NCI-H1105 treated with DMSO at 0.1 percent for 48 hours (cell line): ENCODE data around the gene NDFIP2.

Experiments
- DNase-seq: peaks from one replicate; lab custom pipeline; 2025; lab: John Stamatoyannopoulos, UW

The NDFIP2 gene

GRCh38 chr13:79497064-79497463 lies 16.1 kb downstream of the NDFIP2 start:
- no peak for DNase-seq

- no peak for DNase-seq
These were observed 16.9 kb downstream of the NDFIP2 start for GRCh38 chr13:79497852-79498251.

DNA sequence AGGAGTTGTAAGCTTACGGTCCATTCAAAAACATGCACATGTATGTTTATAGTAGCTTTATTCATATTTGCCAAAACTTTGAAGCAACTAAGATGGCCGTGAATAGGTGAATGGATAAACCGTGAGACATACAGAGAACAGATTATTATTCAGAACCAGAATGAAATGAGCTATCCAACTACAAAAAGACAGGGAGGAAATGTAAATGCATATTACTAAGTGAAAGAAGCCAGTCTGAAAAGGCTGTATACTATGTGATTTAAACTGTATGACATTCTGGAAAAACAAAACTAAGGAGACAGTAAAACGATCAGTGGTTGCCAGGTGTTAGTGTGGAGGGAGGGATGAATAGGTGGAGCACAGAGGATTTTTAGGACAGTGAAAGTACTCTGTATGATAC lies 19.9 kb downstream of the NDFIP2 start:
- DNase-seq: no peak

DNA sequence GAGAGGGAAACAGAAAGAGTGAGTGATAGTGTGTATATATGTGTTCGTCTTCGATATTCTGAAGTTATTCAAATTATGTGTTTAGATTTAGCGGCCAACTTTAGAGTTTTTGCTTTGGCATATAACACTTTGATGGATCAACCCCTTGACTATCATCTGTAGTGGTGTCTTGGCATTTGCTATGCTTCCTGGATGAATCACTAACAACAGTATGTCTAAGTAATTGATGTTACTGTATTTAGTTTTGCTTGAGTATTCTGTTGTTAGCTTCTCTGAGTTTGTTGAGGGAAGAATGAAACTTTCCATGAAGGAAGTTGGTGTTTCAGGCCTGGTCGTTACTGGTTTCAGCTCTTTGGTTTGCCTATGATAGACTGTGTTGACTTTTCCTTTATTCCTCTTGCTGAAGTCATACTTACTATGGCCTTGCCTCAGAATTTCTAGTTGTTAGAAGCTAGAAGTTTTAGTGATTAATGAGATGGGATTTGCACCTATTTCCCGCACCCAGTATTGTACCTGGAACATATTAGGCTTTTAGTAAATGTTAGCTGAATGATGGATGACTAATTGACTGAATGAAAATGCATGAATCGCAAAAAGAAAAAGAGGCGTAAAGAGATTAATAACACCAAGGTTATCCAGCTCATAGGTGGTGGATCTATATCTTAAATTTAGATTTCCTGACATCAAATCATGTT lies 20.7 kb downstream of the NDFIP2 start:
- no peak for DNase-seq

- DNase-seq: no peak
These were observed 22.0 kb downstream of the NDFIP2 start for GRCh38 chr13:79502859-79503468.

- no peak for DNase-seq
These were observed 22.6 kb downstream of the NDFIP2 start for GRCh38 chr13:79503473-79504017.

- no peak for DNase-seq
These were observed 27.4 kb downstream of the NDFIP2 start for GRCh38 chr13:79508224-79508961.

GRCh38 chr13:79511611-79512010 lies 30.7 kb downstream of the NDFIP2 start:
- no peak for DNase-seq

DNA sequence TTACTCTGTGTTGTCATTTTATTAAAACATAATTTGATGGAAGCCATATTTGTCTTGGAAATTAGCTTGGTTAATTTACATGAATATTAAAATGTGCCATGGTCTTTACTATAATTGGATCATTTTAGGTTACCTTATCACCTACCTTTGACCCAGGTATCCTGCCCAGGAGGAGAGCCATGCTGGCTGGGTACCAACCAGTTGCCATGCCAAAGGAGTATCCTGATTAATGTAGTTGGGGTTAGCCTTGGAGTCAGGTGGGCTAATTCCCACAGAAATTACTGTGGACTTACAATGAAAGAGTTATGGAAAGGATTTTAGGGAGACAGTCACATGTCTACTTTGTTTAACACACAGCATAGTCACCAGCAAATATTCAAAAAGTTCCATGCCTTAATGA lies 32.0 kb downstream of the NDFIP2 start:
- no peak for DNase-seq

- no peak for DNase-seq
These were observed 35.6 kb downstream of the NDFIP2 start for GRCh38 chr13:79516595-79516994.

DNA sequence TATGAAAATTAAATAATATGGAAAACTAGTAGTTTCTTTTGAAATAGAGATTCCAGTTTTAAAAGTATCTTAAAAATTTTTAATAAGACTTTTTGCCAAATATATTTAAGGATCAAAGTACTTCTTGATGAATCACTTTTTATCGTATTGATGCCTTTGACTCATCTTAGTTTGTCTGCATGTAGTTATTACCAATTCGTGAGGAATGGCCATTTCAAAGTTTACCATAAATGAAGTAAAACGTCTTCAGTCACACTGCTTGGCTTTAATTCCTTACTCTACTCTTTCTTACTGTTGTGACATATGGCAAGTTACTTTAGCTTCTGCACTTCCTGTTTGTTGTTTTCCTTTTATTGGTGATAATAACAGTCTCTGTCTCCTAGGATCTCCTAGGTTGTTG lies 38.3 kb downstream of the NDFIP2 start:
- no peak for DNase-seq

GRCh38 chr13:79522583-79522982 lies 41.6 kb downstream of the NDFIP2 start:
- DNase-seq: no peak

- no peak for DNase-seq
These were observed 44.3 kb downstream of the NDFIP2 start for GRCh38 chr13:79525064-79525857.

DNA sequence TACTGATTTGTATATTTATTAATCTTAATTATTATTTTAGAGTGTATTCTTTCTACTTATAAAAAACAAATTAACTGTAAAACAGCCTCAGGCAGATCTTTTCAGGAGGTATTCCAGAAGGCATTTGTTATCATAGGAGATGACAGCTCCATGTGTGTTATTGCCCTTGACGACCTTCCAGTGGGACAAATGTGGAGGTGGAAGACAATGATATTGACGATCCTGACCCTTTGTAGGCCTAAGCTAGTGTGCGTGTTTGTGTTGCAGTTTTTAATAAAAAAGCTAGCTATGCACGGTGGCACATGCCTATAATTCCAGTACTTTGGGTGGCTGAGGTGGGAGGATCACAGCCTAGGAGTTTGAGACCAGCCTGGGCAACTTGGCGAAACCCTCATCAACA lies 46.7 kb downstream of the NDFIP2 start:
- DNase-seq: no peak

DNA sequence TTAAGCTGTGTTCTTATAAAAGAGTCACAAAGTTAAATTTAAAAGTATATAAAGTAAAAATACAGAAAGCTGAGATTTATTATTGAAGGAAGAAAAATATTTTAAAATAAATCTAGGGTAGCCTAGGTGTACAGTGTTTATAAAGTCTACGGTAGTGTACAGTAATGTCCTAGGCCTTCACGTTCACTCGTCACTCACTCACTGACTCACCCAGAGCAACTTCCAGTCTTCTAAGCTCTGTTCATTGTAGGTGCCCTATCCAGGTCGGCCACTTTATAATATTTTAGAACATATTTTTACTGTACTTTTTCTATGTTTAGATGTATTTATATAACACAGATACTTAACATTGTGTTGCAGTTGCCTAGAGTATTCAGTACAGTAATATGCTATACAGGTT lies 47.4 kb downstream of the NDFIP2 start:
- DNase-seq: no peak

- DNase-seq: no peak
These were observed 47.8 kb downstream of the NDFIP2 start for GRCh38 chr13:79528759-79529191.

DNA sequence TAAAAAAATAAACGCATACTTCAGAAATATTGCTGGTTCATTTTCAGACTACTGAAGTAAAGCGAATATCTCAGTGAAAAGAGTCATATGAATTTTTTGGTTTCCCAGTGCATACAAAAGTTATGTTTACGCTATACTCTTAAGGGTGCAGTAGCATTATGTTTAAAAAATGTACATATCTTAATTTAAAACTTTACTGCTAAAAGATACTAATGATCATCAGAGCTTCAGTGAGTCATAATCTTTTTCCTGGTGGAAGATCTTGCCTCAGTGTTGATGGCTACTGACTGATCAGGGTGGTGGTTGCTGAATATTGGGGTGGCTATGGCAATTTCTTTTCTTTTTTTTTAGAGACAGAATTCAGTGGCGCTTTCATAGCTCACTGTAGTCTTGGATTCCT lies 48.9 kb downstream of the NDFIP2 start:
- DNase-seq: no peak

GRCh38 chr13:79530270-79530669 lies 49.3 kb downstream of the NDFIP2 start:
- no peak for DNase-seq

GRCh38 chr13:79531542-79532254 lies 50.7 kb downstream of the NDFIP2 start:
- DNase-seq: no peak

- DNase-seq: no peak
These were observed 51.6 kb downstream of the NDFIP2 start for GRCh38 chr13:79532576-79532975.

DNA sequence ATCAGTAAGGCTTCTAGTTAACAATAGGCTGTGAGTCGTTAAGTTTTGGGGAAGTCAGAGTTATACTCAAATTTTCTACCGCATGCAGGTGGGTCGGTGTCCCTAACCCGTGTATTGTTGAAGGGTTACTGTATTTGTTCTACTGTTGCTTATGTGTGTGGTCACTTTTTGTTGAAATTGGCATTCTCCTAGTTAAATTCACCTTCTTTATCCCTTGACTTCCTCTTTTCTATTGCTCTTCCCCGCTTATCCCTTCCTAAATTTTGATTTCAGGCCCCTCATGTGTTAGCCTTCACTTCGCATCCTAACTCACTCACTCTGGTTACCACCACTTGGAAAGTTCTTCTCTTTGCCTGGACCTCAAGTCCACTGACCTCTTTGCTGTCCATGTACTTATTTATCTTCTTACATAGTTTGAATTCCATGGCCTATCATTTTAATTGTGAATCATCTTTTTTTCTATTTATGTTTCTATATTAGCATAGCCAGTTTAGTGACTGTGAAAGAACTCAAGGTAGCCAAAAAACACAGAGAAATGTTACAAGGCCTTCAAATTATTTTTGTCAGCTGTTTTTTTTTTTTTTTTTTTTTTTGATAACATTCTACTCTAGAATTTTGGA lies 52.9 kb downstream of the NDFIP2 start:
- no peak for DNase-seq
